HG03066 (cell line): Measurements from ENCODE around the gene NUP188.

Experiments
- ATAC-seq: cut with Tn5 transposase; IDR thresholded peaks from one replicate; pipeline ENCODE4 v1.9.1; 2021; ENCODE audit warnings: low read depth; ENCODE audit not compliant: unreplicated experiment

The NUP188 gene, protein sequence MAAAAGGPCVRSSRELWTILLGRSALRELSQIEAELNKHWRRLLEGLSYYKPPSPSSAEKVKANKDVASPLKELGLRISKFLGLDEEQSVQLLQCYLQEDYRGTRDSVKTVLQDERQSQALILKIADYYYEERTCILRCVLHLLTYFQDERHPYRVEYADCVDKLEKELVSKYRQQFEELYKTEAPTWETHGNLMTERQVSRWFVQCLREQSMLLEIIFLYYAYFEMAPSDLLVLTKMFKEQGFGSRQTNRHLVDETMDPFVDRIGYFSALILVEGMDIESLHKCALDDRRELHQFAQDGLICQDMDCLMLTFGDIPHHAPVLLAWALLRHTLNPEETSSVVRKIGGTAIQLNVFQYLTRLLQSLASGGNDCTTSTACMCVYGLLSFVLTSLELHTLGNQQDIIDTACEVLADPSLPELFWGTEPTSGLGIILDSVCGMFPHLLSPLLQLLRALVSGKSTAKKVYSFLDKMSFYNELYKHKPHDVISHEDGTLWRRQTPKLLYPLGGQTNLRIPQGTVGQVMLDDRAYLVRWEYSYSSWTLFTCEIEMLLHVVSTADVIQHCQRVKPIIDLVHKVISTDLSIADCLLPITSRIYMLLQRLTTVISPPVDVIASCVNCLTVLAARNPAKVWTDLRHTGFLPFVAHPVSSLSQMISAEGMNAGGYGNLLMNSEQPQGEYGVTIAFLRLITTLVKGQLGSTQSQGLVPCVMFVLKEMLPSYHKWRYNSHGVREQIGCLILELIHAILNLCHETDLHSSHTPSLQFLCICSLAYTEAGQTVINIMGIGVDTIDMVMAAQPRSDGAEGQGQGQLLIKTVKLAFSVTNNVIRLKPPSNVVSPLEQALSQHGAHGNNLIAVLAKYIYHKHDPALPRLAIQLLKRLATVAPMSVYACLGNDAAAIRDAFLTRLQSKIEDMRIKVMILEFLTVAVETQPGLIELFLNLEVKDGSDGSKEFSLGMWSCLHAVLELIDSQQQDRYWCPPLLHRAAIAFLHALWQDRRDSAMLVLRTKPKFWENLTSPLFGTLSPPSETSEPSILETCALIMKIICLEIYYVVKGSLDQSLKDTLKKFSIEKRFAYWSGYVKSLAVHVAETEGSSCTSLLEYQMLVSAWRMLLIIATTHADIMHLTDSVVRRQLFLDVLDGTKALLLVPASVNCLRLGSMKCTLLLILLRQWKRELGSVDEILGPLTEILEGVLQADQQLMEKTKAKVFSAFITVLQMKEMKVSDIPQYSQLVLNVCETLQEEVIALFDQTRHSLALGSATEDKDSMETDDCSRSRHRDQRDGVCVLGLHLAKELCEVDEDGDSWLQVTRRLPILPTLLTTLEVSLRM (N-terminal part only)

GRCh38 chr9:128947527-128948301 lies at the start of gene NUP188, which contains the start of gene DOLK:
Gene NUP188 (plus strand): TSS chr9:128947699. CDS start chr9:128947720, 21 bp downstream.
Gene DOLK (minus strand): TSS chr9:128947603. CDS start chr9:128947303, 300 bp downstream.
- ATAC-seq, result peak; percentile 65

DNA sequence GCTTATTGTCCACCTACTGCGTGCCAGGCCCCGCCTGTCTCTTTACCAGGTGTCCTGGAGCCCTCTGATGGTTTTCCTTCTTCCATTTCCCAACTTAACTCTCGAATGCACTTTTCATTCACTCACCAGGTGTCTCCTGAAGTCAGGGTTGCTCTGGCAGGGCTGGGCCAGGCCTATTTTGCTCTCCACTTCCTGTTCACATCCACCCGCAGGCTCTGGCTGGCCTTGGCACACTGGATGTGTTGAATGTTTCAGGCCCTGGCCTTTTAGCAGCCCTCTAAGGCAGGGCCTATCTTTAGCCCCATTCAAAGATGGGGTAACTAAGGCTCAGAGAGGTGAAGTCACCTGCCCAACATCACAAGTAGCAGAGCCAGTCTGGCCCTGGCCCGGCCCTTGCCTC lies 49.1 kb upstream of the NUP188 start:
- ATAC-seq, result no peak

GRCh38 chr9:128898845-128899565 lies 48.5 kb upstream of the NUP188 start:
- no peak for ATAC-seq

DNA sequence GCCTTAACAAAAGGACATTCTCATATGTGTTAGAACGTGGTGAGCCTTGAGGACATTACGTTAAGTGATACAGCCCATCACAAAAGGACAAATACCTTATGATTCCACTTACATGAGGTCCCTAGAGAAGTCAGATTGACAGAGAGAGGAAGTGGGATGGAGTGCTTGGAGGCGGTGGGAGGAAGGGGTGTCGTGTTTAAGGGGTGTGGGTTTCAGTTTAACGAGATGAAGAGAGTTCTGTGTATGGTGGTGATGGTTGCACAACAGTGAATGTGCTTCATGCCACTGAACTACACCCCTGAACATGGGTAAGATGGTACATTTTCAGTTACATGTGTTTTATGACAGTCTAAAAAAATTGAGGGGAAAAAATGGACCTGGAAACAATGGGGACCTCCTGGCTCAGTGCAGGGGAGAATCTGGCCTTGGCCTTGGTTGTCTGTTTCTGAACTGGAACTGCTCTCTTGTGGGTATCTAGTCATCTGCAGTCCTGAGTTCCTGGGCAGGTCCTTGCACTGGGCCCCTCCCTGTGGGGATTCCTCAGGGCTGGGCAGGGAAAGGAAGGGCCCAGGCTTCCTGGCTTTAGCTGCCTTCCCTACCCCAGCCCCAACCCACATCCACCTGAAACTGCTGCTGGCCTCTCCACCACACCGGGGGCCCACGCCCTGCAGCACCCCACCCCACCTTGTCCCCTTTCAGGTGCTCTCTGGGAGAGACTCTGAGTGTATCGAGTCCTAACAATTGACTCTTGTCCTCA lies 47.8 kb upstream of the NUP188 start:
- no peak for ATAC-seq

DNA sequence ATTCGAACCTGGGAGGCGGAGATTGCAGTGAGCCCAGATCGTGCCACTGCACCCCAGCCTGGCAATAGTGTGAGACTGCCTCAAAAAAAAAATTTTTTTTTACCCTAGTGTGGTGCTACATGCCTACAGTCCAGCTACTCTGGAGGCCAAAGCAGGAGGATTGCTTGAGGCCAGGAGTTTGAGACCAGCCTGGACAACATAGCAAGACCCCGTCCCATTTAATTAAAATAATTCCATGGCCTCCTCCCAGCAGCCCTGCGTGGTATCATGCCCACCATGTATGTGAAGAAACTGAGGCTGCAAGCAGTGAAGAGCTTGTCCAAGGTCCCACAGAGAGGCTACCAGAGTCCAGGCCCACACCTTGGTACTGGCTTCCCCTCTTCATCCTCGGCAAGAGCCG lies 46.1 kb upstream of the NUP188 start:
- no peak for ATAC-seq

- no peak for ATAC-seq
These were observed 45.7 kb upstream of the NUP188 start for GRCh38 chr9:128901822-128902221.

DNA sequence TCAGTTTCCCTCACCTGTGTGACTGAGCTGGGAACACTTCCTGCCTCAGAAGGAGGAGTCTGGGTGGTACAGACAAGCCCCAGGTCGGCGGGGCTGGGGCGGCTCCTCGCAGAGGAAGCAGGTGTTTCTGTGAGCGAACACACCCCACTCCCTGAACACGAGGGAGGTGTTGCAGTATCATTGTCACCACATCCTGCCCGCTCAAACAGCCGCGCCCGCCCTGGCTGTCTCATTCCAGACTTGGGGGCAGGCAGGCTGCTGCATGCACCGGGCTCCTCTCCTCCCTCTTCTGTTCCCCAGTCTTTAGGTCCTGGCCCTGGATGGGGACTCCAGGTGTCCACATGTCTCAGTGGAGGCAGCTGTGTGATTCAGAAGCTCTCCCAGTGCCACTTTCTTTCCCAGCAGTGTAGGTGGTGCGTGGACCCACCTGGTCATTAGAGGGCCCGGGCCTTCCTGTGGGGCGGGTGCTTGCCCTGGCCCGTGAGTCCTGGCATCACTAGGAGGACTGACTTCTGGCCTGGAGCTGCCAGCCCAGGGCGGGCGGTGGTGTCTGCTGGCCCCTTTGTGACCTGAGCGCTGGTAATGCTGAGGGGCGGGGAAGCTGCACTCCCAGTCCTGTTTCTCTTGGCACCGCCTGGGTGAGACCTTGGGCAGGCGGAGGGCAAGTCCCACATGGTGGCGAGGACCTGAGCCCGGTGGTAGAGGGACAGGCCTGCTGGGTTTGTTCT lies 45.0 kb upstream of the NUP188 start:
- ATAC-seq, result peak; percentile 82

- ATAC-seq, result no peak
These were observed 44.4 kb upstream of the NUP188 start for GRCh38 chr9:128903079-128903461.

- no peak for ATAC-seq
These were observed 43.5 kb upstream of the NUP188 start for GRCh38 chr9:128903871-128904620.

DNA sequence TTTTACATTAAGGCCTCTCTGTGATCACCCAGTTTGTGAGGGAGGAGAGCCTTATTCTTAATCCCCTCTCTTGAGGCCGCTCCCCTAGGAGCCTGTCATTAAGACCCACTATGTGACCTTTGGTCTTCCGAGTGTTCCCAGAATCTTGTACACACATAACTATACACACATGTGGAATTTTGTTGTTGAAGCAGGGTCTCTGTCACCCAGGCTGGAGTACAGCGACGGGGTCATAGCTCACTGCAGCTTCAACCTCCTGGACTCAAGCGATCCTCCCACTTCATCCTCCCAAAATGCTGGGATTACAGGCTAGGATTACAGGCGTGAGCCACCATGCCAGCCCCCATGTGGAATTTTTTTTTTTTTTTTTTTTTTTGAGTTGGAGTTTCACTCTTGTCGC lies 41.5 kb upstream of the NUP188 start:
- ATAC-seq, result no peak

DNA sequence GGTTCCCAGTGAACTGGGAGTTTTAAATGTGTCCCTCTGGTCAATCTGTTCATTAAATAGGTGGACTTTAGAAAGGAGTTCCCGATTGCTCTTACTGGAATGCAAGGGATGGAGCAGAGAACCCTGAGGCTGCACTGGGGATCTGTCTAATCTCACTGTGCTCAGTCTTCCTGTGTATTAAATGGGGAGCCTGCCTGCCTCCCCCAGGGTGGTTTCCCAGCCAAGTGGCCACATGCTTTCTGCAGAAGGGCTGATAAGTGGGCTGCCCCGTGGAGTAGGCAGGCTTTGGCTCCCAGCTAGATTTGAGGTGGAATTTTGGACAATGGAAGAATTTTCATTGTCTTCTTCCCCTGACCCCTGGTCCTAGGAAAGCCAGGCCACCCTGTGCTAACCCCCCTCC lies 40.8 kb upstream of the NUP188 start:
- ATAC-seq, result no peak

DNA sequence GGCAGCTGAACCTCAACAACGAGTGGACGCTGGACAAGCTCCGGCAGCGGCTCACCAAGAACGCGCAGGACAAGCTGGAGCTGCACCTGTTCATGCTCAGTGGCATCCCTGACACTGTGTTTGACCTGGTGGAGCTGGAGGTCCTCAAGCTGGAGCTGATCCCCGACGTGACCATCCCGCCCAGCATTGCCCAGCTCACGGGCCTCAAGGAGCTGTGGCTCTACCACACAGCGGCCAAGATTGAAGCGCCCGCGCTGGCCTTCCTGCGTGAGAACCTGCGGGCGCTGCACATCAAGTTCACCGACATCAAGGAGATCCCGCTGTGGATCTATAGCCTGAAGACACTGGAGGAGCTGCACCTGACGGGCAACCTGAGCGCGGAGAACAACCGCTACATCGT lies 39.1 kb upstream of the NUP188 start:
- no peak for ATAC-seq

DNA sequence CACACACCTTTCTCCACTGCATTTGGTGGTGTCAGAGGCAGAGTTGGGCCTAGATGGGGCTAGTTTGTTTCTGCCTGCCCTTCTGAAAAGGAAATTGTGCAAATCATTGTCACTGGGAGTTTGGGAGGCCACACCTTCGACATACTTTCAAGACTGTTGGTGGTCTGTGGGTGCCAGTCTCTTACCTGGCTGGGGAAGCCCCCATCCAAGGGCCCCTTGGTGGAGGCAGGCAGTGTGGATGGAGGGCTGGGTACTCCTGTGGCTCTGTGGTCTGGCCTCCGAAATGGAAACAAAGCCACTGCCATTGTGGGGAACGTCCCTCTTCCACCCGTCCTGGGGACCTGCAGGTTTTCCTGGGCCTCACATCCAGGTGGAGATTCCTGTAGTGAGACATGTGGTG lies 37.6 kb upstream of the NUP188 start:
- ATAC-seq, result no peak

DNA sequence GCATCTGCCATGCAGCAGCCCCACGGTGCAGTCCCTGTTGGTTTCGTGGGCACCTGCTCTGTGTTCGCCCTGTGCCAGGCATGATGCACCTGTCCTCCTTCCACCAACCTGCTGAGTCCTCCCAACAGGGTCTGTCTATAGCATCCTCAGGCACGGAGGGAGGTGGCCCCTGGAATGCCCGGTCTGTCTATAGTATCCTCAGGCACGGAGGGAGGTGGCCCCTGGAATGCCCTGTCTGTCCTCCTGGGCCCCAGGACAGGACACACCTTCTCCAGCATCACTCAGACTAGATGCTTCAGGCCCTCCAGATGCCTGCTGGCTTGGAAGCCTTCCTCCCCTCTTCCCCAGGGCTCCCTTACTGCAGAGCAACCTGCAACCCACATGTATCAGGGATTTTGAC lies 36.6 kb upstream of the NUP188 start:
- no peak for ATAC-seq

- no peak for ATAC-seq
These were observed 35.9 kb upstream of the NUP188 start for GRCh38 chr9:128911529-128912035.

GRCh38 chr9:128912270-128912853 lies 35.1 kb upstream of the NUP188 start:
- no peak for ATAC-seq
